OCI-LY3 (cell line): Measurements from ENCODE around the gene SNX24.
A peak's percentile ranks its signal among the peaks of the same experiment; 100 is the strongest.

ENCODE experiments used
- H2AFZ ChIP-seq: fragments of 200-600, 300-600 bp; shearing (Covaris generic); 2 replicates; pipeline ENCODE4 v1.6.0; 2014; ENCODE audit warnings: antibody characterized with exemption, low read depth, low read length
- H3K27ac ChIP-seq: fragments of 200-600, 300-600 bp; sonication (generic); 2 replicates; pipeline ENCODE4 v1.5.1; 2014; ENCODE audit warnings: mild to moderate bottlenecking, low read length, moderate library complexity, mixed read lengths
- H3K27me3 ChIP-seq: fragments of 200-600, 300-600 bp; sonication (generic); 2 replicates; pipeline ENCODE4 v1.6.1; 2014; ENCODE audit warnings: low read depth, low read length, mixed read lengths
- H3K36me3 ChIP-seq: fragments of 200-600, 300-600 bp; sonication (generic); replicated peaks from 2 replicates; pipeline ENCODE3; 2014; ENCODE audit warnings: low read depth, low read length, mixed read lengths
- H3K4me1 ChIP-seq: fragments of 300-600, 200-600 bp; sonication (generic); 2 replicates; pipeline ENCODE4 v1.6.1; 2014; ENCODE audit warnings: low read length, mixed read lengths
- H3K4me2 ChIP-seq: fragments of 200-600, 300-600 bp; sonication (generic); 2 replicates; pipeline ENCODE4 v1.6.1; 2014; ENCODE audit warnings: low read length, mixed read lengths
- H3K4me3 ChIP-seq: fragments of 300-600, 200-600 bp; sonication (generic); 2 replicates; pipeline ENCODE4 v1.5.1; 2014; ENCODE audit warnings: antibody characterized with exemption, mild to moderate bottlenecking, low read length, moderate library complexity
- H3K79me2 ChIP-seq: fragments of 300-600, 200-600 bp; shearing (Covaris generic); 2 replicates; pipeline ENCODE4 v1.6.1; 2014; ENCODE audit warnings: mild to moderate bottlenecking, low read length, mixed read lengths
- H3K9ac ChIP-seq: fragments of 300-600, 200-600 bp; shearing (Covaris generic); 2 replicates; pipeline ENCODE4 v1.6.0; 2014; ENCODE audit warnings: mild to moderate bottlenecking, low read length, moderate library complexity
- H3K9me3 ChIP-seq: fragments of 200-600, 300-600 bp; shearing (Covaris generic); 2 replicates; pipeline ENCODE4 v1.6.1; 2014; ENCODE audit warnings: low read length, mixed read lengths; ENCODE audit not compliant: insufficient read depth
- H4K20me1 ChIP-seq: fragments of 200-600, 300-600 bp; sonication (generic); 2 replicates; pipeline ENCODE4 v1.6.1; 2016; ENCODE audit warnings: low read length, mixed read lengths; ENCODE audit not compliant: insufficient read depth
- CTCF ChIP-seq: fragments of 200-600, 300-600 bp; sonication (generic); IDR thresholded peaks from 2 replicates; pipeline ENCODE4 v1.5.1; 2014; ENCODE audit warnings: antibody characterized with exemption, low read length, low read depth
- EZH2phosphoT487 ChIP-seq: fragments of 200-600 bp; shearing (Covaris generic); IDR thresholded peaks from 2 replicates; pipeline ENCODE4 v1.6.1; 2018; ENCODE audit warnings: antibody characterized with exemption, mixed run types, low read depth

The SNX24 gene

GRCh38 chr5:122879076-122879475, 33.7 kb downstream of the SNX24 start:
- Histone ChIP-seq H3K36me3 (peaks cover 8% of the 10 kb centered on the region), H3K4me2 (no peak overlapping the region)
- TF ChIP-seq CTCF, result no peak
- TF ChIP-seq EZH2phosphoT487, result no peak

GRCh38 chr5:122880170-122880689, 34.8 kb downstream of the SNX24 start:
- H3K4me2 ChIP-seq, result peak overlapping the region; percentile 25; the same call in 1 of the 2 replicates
- TF ChIP-seq EZH2phosphoT487 (no peak), CTCF (no peak)
- H3K79me2 ChIP-seq, result 0 out of 2 replicates have a peak, but pooled peaks cover 2% of the 10 kb centered on the region

More at GRCh38 chr5:122879076-122879475, 33.7 kb downstream of the SNX24 start:
- Histone ChIP-seq H3K27me3 (no peaks in the 10 kb centered on the region), H3K9ac (no peak overlapping the region), H3K4me1 (peaks cover 44% of the 10 kb centered on the region), H3K4me3 (no peak overlapping the region), H2AFZ (no peak overlapping the region), H3K79me2 (0 out of 2 replicates have a peak, but pooled peaks cover 2% of the 10 kb centered on the region), H3K27ac (no peak overlapping the region), H3K9me3 (no peaks in the 10 kb centered on the region), H4K20me1 (no peaks in the 10 kb centered on the region)

GRCh38 chr5:122880749-122881148, 35.3 kb downstream of the SNX24 start:
- no peak overlapping the region for H3K9ac ChIP-seq
- H3K79me2 ChIP-seq, result 0 out of 2 replicates have a peak, but pooled peaks cover 2% of the 10 kb centered on the region
- H3K9me3 ChIP-seq, result no peaks in the 10 kb centered on the region
- no peaks in the 10 kb centered on the region for H4K20me1 ChIP-seq
- peak overlapping the region; percentile 25; the same call in 1 of the 2 replicates for H3K4me2 ChIP-seq
- TF ChIP-seq EZH2phosphoT487, result no peak
- TF ChIP-seq CTCF, result no peak
- peaks cover 44% of the 10 kb centered on the region for H3K4me1 ChIP-seq
- H3K27me3 ChIP-seq, result no peaks in the 10 kb centered on the region
- no peak overlapping the region for H2AFZ ChIP-seq
- peaks cover 8% of the 10 kb centered on the region for H3K36me3 ChIP-seq
- H3K27ac ChIP-seq, result no peak overlapping the region
- H3K4me3 ChIP-seq, result no peak overlapping the region

More at GRCh38 chr5:122880170-122880689, 34.8 kb downstream of the SNX24 start:
- H3K36me3 ChIP-seq, result peaks cover 8% of the 10 kb centered on the region
- H3K4me1 ChIP-seq, result peaks cover 44% of the 10 kb centered on the region
- no peak overlapping the region for H3K27ac ChIP-seq
- H3K9ac ChIP-seq, result no peak overlapping the region
- no peaks in the 10 kb centered on the region for H4K20me1 ChIP-seq
- no peak overlapping the region for H2AFZ ChIP-seq
- H3K27me3 ChIP-seq, result no peaks in the 10 kb centered on the region
- no peaks in the 10 kb centered on the region for H3K9me3 ChIP-seq
- H3K4me3 ChIP-seq, result no peak overlapping the region

- no peak overlapping the region for H3K27ac ChIP-seq
- peaks cover 25% of the 10 kb centered on the region for H3K4me1 ChIP-seq
- H2AFZ ChIP-seq, result no peak overlapping the region
- H3K4me3 ChIP-seq, result no peak overlapping the region
- H3K36me3 ChIP-seq, result peaks cover 10% of the 10 kb centered on the region
- H4K20me1 ChIP-seq, result no peaks in the 10 kb centered on the region
- H3K9ac ChIP-seq, result no peak overlapping the region
- H3K9me3 ChIP-seq, result no peaks in the 10 kb centered on the region
- no peak for TF ChIP-seq CTCF
- TF ChIP-seq EZH2phosphoT487, result no peak
- no peak overlapping the region for H3K4me2 ChIP-seq
- H3K27me3 ChIP-seq, result no peaks in the 10 kb centered on the region
- 0 out of 2 replicates have a peak, but pooled peaks cover 2% of the 10 kb centered on the region for H3K79me2 ChIP-seq
These were observed 37.4 kb downstream of the SNX24 start for GRCh38 chr5:122882831-122883230.
